Neural cell (in vitro differentiated cells): ENCODE results near the gene OAS3. TPM values are rescaled to one million over a fixed set of nuclear protein-coding genes. Genes with fewer than 3 reads are reported as not detected.
A peak's percentile ranks its signal among the peaks of the same experiment; 100 is the strongest.

Experiments
- H2AFZ ChIP-seq: fragments of 200-600, 300-800 bp; sonication (generic), shearing (Covaris generic); 2 replicates; pipeline ENCODE4 v1.6.0; 2014; ENCODE audit warnings: low read depth, mild to moderate bottlenecking, antibody characterized with exemption, low read length, moderate library complexity
- H3F3A ChIP-seq: fragments of 200-600 bp; shearing (Covaris generic); 2 replicates; pipeline ENCODE4 v1.6.1; 2016; ENCODE audit warnings: mild to moderate bottlenecking, moderate library complexity, mixed read lengths, antibody characterized with exemption, low read length; ENCODE audit not compliant: insufficient read depth, poor library complexity, severe bottlenecking
- H3K27ac ChIP-seq: fragments of 200-600, 300-800 bp; sonication (generic), shearing (Covaris generic); 2 replicates; pipeline ENCODE4 v1.5.1; 2014; ENCODE audit warnings: mild to moderate bottlenecking, low read length, moderate library complexity
- H3K27me3 ChIP-seq: fragments of 300-800, 200-600 bp; sonication (generic), shearing (Covaris generic); 2 replicates; pipeline ENCODE4 v1.6.0; 2014; ENCODE audit warnings: mild to moderate bottlenecking, low read depth, low read length, moderate library complexity; ENCODE audit not compliant: insufficient read depth
- H3K36me3 ChIP-seq: fragments of 300-800, 200-600 bp; sonication (generic), shearing (Covaris generic); 2 replicates; pipeline ENCODE4 v1.5.1; 2014; ENCODE audit warnings: mild to moderate bottlenecking, antibody characterized with exemption, low read length, moderate library complexity; ENCODE audit not compliant: insufficient read depth
- H3K4me2 ChIP-seq: fragments of 300-800, 200-600 bp; sonication (generic), shearing (Covaris generic); 2 replicates; pipeline ENCODE4 v1.6.0; 2014; ENCODE audit warnings: mild to moderate bottlenecking, low read length
- H3K4me3 ChIP-seq: fragments of 300-800, 200-600 bp; sonication (generic), shearing (Covaris generic); 2 replicates; pipeline ENCODE4 v1.5.1; 2014; ENCODE audit warnings: mild to moderate bottlenecking, low read length, moderate library complexity
- H3K79me2 ChIP-seq: fragments of 200-600 bp; shearing (Covaris generic); replicated peaks from 2 replicates; pipeline ENCODE4 v1.6.0; 2014; ENCODE audit warnings: mild to moderate bottlenecking, low read length, moderate library complexity; ENCODE audit not compliant: insufficient read depth
- H3K9ac ChIP-seq: fragments of 300-800, 200-600 bp; sonication (generic), shearing (Covaris generic); 2 replicates; pipeline ENCODE4 v1.6.1; 2016; ENCODE audit warnings: mild to moderate bottlenecking, low read length, mixed read lengths
- H3K9me2 ChIP-seq: fragments of 200-600 bp; shearing (Covaris generic); 2 replicates; pipeline ENCODE4 v1.6.1; 2016; ENCODE audit warnings: mild to moderate bottlenecking, low read length, mixed read lengths; ENCODE audit not compliant: insufficient read depth
- H3K9me3 ChIP-seq: fragments of 200-600, 300-800 bp; sonication (generic), shearing (Covaris generic); 2 replicates; pipeline ENCODE4 v1.6.1; 2016; ENCODE audit warnings: mild to moderate bottlenecking, mixed run types, low read length, moderate library complexity, mixed read lengths
- H4K20me1 ChIP-seq: fragments of 200-600 bp; shearing (Covaris generic); 2 replicates; pipeline ENCODE4 v1.6.1; 2016; ENCODE audit warnings: mild to moderate bottlenecking, mixed run types; ENCODE audit not compliant: insufficient read depth
- CTCF ChIP-seq: fragments of 450-650 bp; IDR thresholded peaks from 2 replicates; pipeline ENCODE4 v1.5.1; 2014; ENCODE audit warnings: antibody characterized with exemption, mild to moderate bottlenecking, moderate library complexity; ENCODE audit not compliant: poor library complexity, severe bottlenecking
- EP300 ChIP-seq: fragments of 450-650 bp; conservative IDR thresholded peaks from 2 replicates; pipeline ENCODE4 v1.6.1; 2014; ENCODE audit warnings: antibody characterized with exemption, mild to moderate bottlenecking, moderate library complexity; ENCODE audit not compliant: poor library complexity, severe bottlenecking
- EZH2 ChIP-seq: fragments of 200-600, 300-800 bp; shearing (Covaris generic), sonication (generic); IDR thresholded peaks from 2 replicates; pipeline ENCODE4 v1.6.1; 2014; ENCODE audit warnings: antibody characterized with exemption, low read length, borderline replicate concordance, mild to moderate bottlenecking; ENCODE audit not compliant: insufficient read depth, poor library complexity, severe bottlenecking
- MXI1 ChIP-seq: fragments of 450-650 bp; conservative IDR thresholded peaks from 2 replicates; pipeline ENCODE4 v1.6.1; 2014; ENCODE audit warnings: antibody characterized with exemption, mild to moderate bottlenecking; ENCODE audit not compliant: poor library complexity, severe bottlenecking
- POLR2AphosphoS5 ChIP-seq: IDR thresholded peaks from 2 replicates; pipeline ENCODE4 v1.6.1; 2012
- RAD21 ChIP-seq: fragments of 450-650 bp; conservative IDR thresholded peaks from 2 replicates; pipeline ENCODE4 v1.6.1; 2014; ENCODE audit warnings: antibody characterized with exemption, mild to moderate bottlenecking, moderate library complexity
- REST ChIP-seq: IDR thresholded peaks from 2 replicates; pipeline ENCODE4 v1.6.1; 2012; ENCODE audit warnings: borderline replicate concordance
- SMC3 ChIP-seq: fragments of 450-650 bp; conservative IDR thresholded peaks from 2 replicates; pipeline ENCODE4 v1.6.1; 2014; ENCODE audit warnings: antibody characterized with exemption, mild to moderate bottlenecking, moderate library complexity; ENCODE audit not compliant: poor library complexity
- TAF1 ChIP-seq: IDR thresholded peaks from 2 replicates; pipeline ENCODE4 v1.6.1; 2012; ENCODE audit warnings: low read depth
- polyA plus RNA-seq: library from polyadenylated mRNA; depleted of rRNA; stranded (reverse); fragments of >200 nt; gene quantifications from 2 replicates; pipeline ENCODE4 v1.2.3, GENCODE V29; 2014

The OAS3 gene
- polyA plus RNA-seq, 1 donor from 2014 or later = not detected

DNA sequence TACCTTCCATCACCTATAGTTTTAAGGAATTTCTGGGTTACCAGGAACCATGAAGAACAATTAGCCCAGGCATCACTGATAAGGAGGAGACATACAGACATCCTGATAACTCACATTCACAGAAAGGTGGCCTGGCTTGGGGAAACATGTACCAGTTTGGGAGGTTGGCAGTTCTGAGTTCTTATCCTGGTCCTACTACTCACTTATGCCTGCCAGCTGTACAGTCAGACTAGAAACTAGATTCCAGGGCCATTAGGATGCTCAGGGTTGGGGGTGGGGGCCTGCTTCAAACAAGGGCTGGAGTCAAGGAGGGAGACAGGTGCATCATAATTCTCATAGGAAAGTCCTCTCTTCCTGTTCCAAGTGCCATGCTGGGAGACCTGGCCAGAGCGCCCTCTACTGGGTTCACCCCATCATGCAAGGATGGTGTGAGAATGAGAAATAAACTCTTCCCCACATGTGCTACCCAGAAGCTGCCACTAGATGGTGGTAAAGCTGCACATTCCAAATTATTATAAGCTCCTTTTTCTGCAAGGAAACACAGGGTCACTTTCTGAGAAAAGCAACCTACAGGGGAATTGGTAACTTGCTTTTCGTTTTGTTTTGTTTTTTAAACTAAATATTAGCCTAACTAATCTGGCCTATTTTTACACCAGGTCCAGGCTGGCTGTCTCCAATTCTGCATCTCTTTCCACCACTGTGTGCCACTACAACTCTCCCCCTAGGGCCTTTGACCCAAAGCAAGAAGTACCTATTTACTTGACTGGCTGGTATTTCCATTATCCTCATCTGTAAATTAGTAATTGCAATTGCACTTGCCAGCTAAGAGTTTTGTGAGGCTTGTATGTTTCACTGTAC is 54.5 kb downstream of the OAS3 start:
- no peaks in the 10 kb centered on the region for H3F3A ChIP-seq
- H3K27me3 ChIP-seq = no peaks in the 10 kb centered on the region
- no peaks in the 10 kb centered on the region for H3K79me2 ChIP-seq
- no peaks in the 10 kb centered on the region for H4K20me1 ChIP-seq
- no peaks in the 10 kb centered on the region for H3K9me3 ChIP-seq
- no peak for TF ChIP-seq EP300
- TF ChIP-seq SMC3 = peak; percentile 93
- no peak for TF ChIP-seq MXI1
- TF ChIP-seq REST = no peak
- no peak for TF ChIP-seq TAF1
- TF ChIP-seq POLR2AphosphoS5 = no peak
- no peak for TF ChIP-seq EZH2
- peak; percentile 94 for TF ChIP-seq CTCF
- TF ChIP-seq RAD21 = peak; percentile 91
- no peak overlapping the region for H3K4me3 ChIP-seq
- H3K27ac ChIP-seq = no peak overlapping the region
- no peaks in the 10 kb centered on the region for H3K9me2 ChIP-seq
- no peak overlapping the region for H3K9ac ChIP-seq
- H2AFZ ChIP-seq = no peak overlapping the region
- no peak overlapping the region for H3K4me2 ChIP-seq
- H3K36me3 ChIP-seq = no peaks in the 10 kb centered on the region

DNA sequence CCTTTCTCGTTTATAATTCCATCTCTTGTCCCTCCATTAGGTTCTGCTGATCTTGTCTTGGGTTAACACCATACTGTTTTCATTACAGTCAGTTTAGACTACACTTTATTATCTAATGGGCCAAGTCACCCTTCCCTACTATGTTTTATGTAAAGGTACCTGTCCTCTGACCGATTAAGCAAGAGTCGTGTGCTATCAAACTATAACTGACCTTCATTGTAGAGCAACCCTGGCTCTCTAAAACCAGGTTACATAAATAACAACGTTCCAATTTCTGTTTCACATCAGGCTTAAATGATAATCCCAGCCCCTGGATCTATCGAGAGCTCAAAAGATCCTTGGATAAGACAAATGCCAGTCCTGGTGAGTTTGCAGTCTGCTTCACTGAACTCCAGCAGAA is 56.7 kb downstream of the OAS3 start:
- no peak overlapping the region for H3K4me3 ChIP-seq
- H3K36me3 ChIP-seq = no peaks in the 10 kb centered on the region
- H3K9me3 ChIP-seq = no peaks in the 10 kb centered on the region
- no peak overlapping the region for H3K4me2 ChIP-seq
- no peaks in the 10 kb centered on the region for H3K27me3 ChIP-seq
- H3K79me2 ChIP-seq = no peaks in the 10 kb centered on the region
- no peak for TF ChIP-seq MXI1
- H3K9me2 ChIP-seq = no peaks in the 10 kb centered on the region
- no peak overlapping the region for H2AFZ ChIP-seq
- no peak overlapping the region for H3K27ac ChIP-seq
- H3K9ac ChIP-seq = no peak overlapping the region
- H4K20me1 ChIP-seq = no peaks in the 10 kb centered on the region
- no peaks in the 10 kb centered on the region for H3F3A ChIP-seq
